Measurements from ENCODE around the gene ITGB3. TPM values are rescaled to one million over a fixed set of nuclear protein-coding genes. Genes with fewer than 3 reads are reported as not detected.

The ITGB3 gene
- total and polyA plus RNA-seq, 3 donors from 2014 or later = 6.9 to 10.3 (median 7.6) TPM

Small RNA genes lying within 50 kb of the gene (small RNA-seq; reads per million reads assigned to genes)
- 0 reads per million in 2 donors for gene RNU7-186P

Other genes starting within 250 kb of the ITGB3 start
- gene CDC27, start 64.5 kb upstream of the ITGB3 start, total RNA-seq = 10 to 100 TPM; 74.6 to 99.8 TPM
- gene CDC27, start 64.5 kb upstream of the ITGB3 start, polyA plus RNA-seq (ENCODE audit: insufficient read depth, low read depth, low replicate concordance) = 85.8 TPM
- gene MYL4, start 44.5 kb upstream of the ITGB3 start, total RNA-seq = 1 to 10 TPM; 7.6 to 7.9 TPM
- 19.3 TPM for gene MYL4, start 44.5 kb upstream of the ITGB3 start, polyA plus RNA-seq (ENCODE audit: insufficient read depth, low read depth, low replicate concordance)
- 10 to 100 TPM; 23.2 to 37.7 TPM for gene EFCAB13, start 70.1 kb downstream of the ITGB3 start, total RNA-seq
- 22.9 TPM for gene EFCAB13, start 70.1 kb downstream of the ITGB3 start, polyA plus RNA-seq (ENCODE audit: insufficient read depth, low read depth, low replicate concordance)